ENCODE results near the gene OLA1.
A peak's percentile ranks its signal among the peaks of the same experiment; 100 is the strongest.

OLA1 gene

DNA sequence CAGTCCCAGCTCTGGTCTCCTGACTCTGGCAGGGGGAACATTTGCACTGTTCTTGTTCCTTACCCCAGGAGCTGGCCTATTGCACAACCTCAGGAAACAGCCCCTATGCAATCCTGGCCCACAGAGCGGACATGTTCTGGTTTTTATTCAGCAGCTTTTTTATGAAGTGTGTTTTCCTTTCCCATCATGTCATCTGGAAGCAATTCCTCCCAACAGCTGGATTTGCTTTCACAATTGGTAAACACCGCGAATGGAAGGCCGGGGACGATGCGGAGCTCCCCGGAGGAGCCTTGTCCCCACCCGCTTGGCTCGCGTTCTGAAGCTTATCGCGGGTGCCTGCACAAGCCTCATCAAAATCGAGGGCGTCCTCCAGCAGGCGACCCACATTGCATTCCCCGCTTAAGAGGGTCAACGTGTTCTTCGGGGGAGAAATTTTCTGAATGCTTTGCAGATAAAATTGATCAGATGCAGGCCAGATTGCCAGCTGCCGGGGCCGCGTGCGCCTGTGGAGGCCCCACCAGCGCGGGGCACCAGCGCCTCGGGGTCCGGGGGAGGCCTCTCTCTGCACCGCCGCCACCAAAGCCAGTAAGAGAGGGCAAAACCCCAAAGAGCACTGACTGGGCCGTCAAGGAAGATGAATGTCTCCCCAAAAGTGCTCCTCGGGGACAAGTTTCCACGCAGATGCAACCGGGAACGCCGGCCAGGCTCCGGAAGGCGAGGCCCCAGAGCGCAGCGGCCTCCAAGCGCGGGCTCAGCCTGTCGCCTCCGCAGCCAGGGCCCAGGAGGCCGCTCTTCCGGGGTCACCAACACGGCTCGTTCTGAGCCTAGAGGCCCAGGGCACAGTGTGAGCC is 222.8 kb downstream of the OLA1 start:
- DNase-seq = no peak

DNA sequence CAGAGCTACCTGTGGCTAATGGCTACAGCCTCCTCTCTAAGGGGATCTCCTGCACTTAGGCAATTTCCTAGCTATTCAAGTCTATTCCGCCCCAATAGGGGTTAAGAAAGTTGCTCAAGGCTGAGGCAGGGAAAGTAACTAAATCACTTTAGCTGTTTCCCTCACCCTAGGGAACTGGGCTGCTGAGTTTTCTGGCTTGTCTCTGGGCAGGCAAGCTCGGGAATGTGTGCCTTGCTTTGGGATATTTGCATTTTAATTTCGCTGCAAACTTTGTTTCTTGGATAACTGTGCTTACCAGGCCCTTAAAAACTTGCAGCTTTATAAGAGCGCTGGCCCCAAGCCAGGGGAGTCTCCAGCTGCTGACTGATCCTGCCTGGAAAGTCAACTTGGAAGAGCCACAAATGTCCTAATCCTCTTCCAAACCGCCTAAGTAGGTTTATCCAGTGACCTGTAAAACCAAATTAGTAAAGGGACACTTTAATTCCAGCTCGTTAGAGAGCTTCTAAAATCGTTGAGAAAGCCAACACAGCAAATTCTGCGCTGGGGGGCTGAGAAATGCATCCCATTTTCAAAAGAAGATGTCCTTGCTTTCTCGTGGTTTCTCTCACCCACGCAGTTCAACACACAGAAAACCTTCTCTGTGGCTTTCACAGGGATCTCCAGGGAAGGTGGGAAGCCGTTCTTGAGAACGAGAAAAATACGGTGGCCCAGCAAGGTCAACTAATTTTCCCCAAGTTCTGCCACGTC is 223.6 kb downstream of the OLA1 start:
- DNase-seq = no peak

GRCh38 chr2:174023591-174024523 is 224.5 kb downstream of the OLA1 start:
- peak; percentile 66 for DNase-seq
